Osteoblast (primary cell): ENCODE results near the gene NFATC1. TPM values are rescaled to one million over a fixed set of nuclear protein-coding genes. Genes with fewer than 3 reads are reported as not detected.

ENCODE experiments used
- DNase-seq: peaks from one replicate; pipeline ENCODE4 v3.0.0; 2011; ENCODE audit warnings: low spot score, mixed read lengths; ENCODE audit not compliant: insufficient read length; ENCODE audit errors: missing footprints
- H2AFZ ChIP-seq: 2 replicates; pipeline ENCODE4 v1.6.0; 2011; ENCODE audit warnings: mild to moderate bottlenecking, low read length
- H3K27ac ChIP-seq: 2 replicates; pipeline ENCODE4 v1.5.1; 2011; ENCODE audit warnings: mild to moderate bottlenecking, low read depth, low read length, moderate library complexity
- H3K27me3 ChIP-seq: 2 replicates; pipeline ENCODE4 v1.6.0; 2012; ENCODE audit warnings: mild to moderate bottlenecking, control low read depth, inconsistent platforms, low read length, moderate library complexity; ENCODE audit not compliant: insufficient read depth
- H3K36me3 ChIP-seq: 2 replicates; pipeline ENCODE4 v1.5.1; 2011; ENCODE audit warnings: mild to moderate bottlenecking, low read length, control low read depth, moderate library complexity; ENCODE audit not compliant: insufficient read depth
- H3K4me1 ChIP-seq: 2 replicates; pipeline ENCODE4 v1.5.1; 2011; ENCODE audit warnings: mild to moderate bottlenecking, low read length, control low read depth, moderate library complexity; ENCODE audit not compliant: insufficient read depth
- H3K4me2 ChIP-seq: 2 replicates; pipeline ENCODE4 v1.6.0; 2011; ENCODE audit warnings: mild to moderate bottlenecking, low read length; ENCODE audit not compliant: insufficient read depth
- H3K4me3 ChIP-seq: fragments of 200-600 bp; sonication (generic); 3 replicates; pipeline ENCODE4 v1.5.1; 2012; ENCODE audit warnings: mild to moderate bottlenecking, low read length, inconsistent platforms; ENCODE audit not compliant: insufficient read depth
- H3K79me2 ChIP-seq: 2 replicates; pipeline ENCODE4 v1.6.0; 2012; ENCODE audit warnings: mild to moderate bottlenecking, low read length, control low read depth, inconsistent platforms; ENCODE audit not compliant: insufficient read depth
- H3K9me3 ChIP-seq: 2 replicates; pipeline ENCODE4 v1.5.1; 2011; ENCODE audit warnings: low read depth, low read length, control low read depth
- H4K20me1 ChIP-seq: 2 replicates; pipeline ENCODE4 v1.6.0; 2012; ENCODE audit warnings: mild to moderate bottlenecking, low read length, control low read depth; ENCODE audit not compliant: insufficient read depth
- CTCF ChIP-seq: IDR thresholded peaks from 2 replicates; pipeline ENCODE4 v1.5.1; 2011; ENCODE audit warnings: mild to moderate bottlenecking, low read depth, low read length, moderate library complexity; ENCODE audit errors: extremely low read depth
- total RNA-seq: library from RNA; depleted of rRNA; stranded (reverse); fragments of >200 nt; gene quantifications from 2 replicates; pipeline ENCODE4 v1.2.3, GENCODE V29; 2012

The NFATC1 gene
- total RNA-seq, 1 donor = 6.2 TPM

- no peaks in the 10 kb centered on the region for H3K79me2 ChIP-seq
- H3K36me3 ChIP-seq = no peaks in the 10 kb centered on the region
- no peak overlapping the region for H3K4me3 ChIP-seq
- no peak overlapping the region for H3K4me2 ChIP-seq
- peaks cover 5% of the 10 kb centered on the region for H3K9me3 ChIP-seq
- no peak overlapping the region for H3K27ac ChIP-seq
- H3K4me1 ChIP-seq = no peaks in the 10 kb centered on the region
- no peak overlapping the region for H2AFZ ChIP-seq
- H3K27me3 ChIP-seq = peaks cover 24% of the 10 kb centered on the region
- no peaks in the 10 kb centered on the region for H4K20me1 ChIP-seq
- no peak for DNase-seq
- no peak for TF ChIP-seq CTCF
Measured at GRCh38 chr18:79533146-79533545, 137.4 kb downstream of the NFATC1 start.

- no peak overlapping the region for H2AFZ ChIP-seq
- H3K27me3 ChIP-seq = peaks cover 24% of the 10 kb centered on the region
- H4K20me1 ChIP-seq = no peaks in the 10 kb centered on the region
- H3K9me3 ChIP-seq = peaks cover 5% of the 10 kb centered on the region
- H3K27ac ChIP-seq = no peak overlapping the region
- no peaks in the 10 kb centered on the region for H3K79me2 ChIP-seq
- no peaks in the 10 kb centered on the region for H3K4me1 ChIP-seq
- no peaks in the 10 kb centered on the region for H3K36me3 ChIP-seq
- no peak overlapping the region for H3K4me2 ChIP-seq
- H3K4me3 ChIP-seq = no peak overlapping the region
- TF ChIP-seq CTCF = no peak
- DNase-seq = no peak
Measured at GRCh38 chr18:79533591-79533990, 137.9 kb downstream of the NFATC1 start.

- Histone ChIP-seq H3K4me1 (no peaks in the 10 kb centered on the region), H3K4me3 (no peak overlapping the region), H3K79me2 (no peaks in the 10 kb centered on the region), H2AFZ (no peak overlapping the region), H3K4me2 (no peak overlapping the region), H3K27ac (no peak overlapping the region), H3K27me3 (peaks cover 24% of the 10 kb centered on the region), H3K9me3 (peaks cover 5% of the 10 kb centered on the region), H4K20me1 (no peaks in the 10 kb centered on the region), H3K36me3 (no peaks in the 10 kb centered on the region)
- TF ChIP-seq CTCF = no peak
- DNase-seq = no peak
Measured at GRCh38 chr18:79534356-79534755, 138.6 kb downstream of the NFATC1 start.

- H3K9me3 ChIP-seq = peaks cover 5% of the 10 kb centered on the region
- H2AFZ ChIP-seq = no peak overlapping the region
- H3K36me3 ChIP-seq = no peaks in the 10 kb centered on the region
- no peaks in the 10 kb centered on the region for H3K4me1 ChIP-seq
- H3K27me3 ChIP-seq = peaks cover 22% of the 10 kb centered on the region
- no peaks in the 10 kb centered on the region for H4K20me1 ChIP-seq
- no peak overlapping the region for H3K27ac ChIP-seq
- no peaks in the 10 kb centered on the region for H3K79me2 ChIP-seq
- no peak overlapping the region for H3K4me3 ChIP-seq
- no peak overlapping the region for H3K4me2 ChIP-seq
- DNase-seq = no peak
- no peak for TF ChIP-seq CTCF
Measured at GRCh38 chr18:79537758-79538157, 142.0 kb downstream of the NFATC1 start.
